DND-41 (cell line): ENCODE results near the gene COPZ1.

Experiments
- CTCF ChIP-seq: IDR thresholded peaks from 2 replicates; pipeline ENCODE4 v1.5.1; 2012; ENCODE audit warnings: borderline replicate concordance, low read length, moderate library complexity, mild to moderate bottlenecking; ENCODE audit not compliant: poor library complexity, severe bottlenecking; ENCODE audit errors: extremely low read depth
- EZH2 ChIP-seq: IDR thresholded peaks from 3 replicates; pipeline ENCODE4 v1.6.1; 2012; ENCODE audit warnings: borderline replicate concordance, low read depth, mild to moderate bottlenecking, moderate library complexity, low read length, inconsistent platforms; ENCODE audit not compliant: severe bottlenecking

GRCh38 chr12:54338698-54339296 lies 13.9 kb downstream of the COPZ1 start:
- no peak for TF ChIP-seq CTCF
- TF ChIP-seq EZH2: no peak
